Activated T-helper 1 cell treated with anti-CD3 and anti-CD28 coated beads, Interleukin-2, amount 50 U/mL, for 16 hours (primary cell): Measurements from ENCODE around the gene LHX5.

Experiments used
- DNase-seq, 2 donors: peaks; one replicate each; pipeline ENCODE4 v3.0.0-alpha.2; 2020; ENCODE audit warnings: low read depth in 1 of 2, low spot score in 1 of 2

The LHX5 gene

GRCh38 chr12:113418213-113418879 is 53.3 kb downstream of the LHX5 start:
- no peak for DNase-seq

- DNase-seq: no peak
Measured at GRCh38 chr12:113416091-113416754, 55.4 kb downstream of the LHX5 start.

- no peak for DNase-seq
Measured at GRCh38 chr12:113414519-113415038, 57.1 kb downstream of the LHX5 start.

- no peak for DNase-seq
Measured at GRCh38 chr12:113413488-113413939, 58.2 kb downstream of the LHX5 start.
